H9 (cell line): ENCODE measurements around the gene FARP2. TPM values are rescaled to one million over a fixed set of nuclear protein-coding genes. Genes with fewer than 3 reads are reported as not detected.

ENCODE experiments used
- DNase-seq: peaks from one replicate; pipeline ENCODE4 v3.0.0-alpha.2; 2017
- H2AFZ ChIP-seq: one replicate; pipeline ENCODE4 v1.6.1; 2013; ENCODE audit warnings: mild to moderate bottlenecking, low read length, control low read depth, moderate library complexity
- H2AK5ac ChIP-seq: 2 replicates; pipeline ENCODE4 v1.6.1; 2013; ENCODE audit warnings: low read length, control low read depth, mixed read lengths; ENCODE audit not compliant: insufficient read length
- H2BK120ac ChIP-seq: one replicate; pipeline ENCODE4 v1.6.1; 2013; ENCODE audit warnings: low read depth, mild to moderate bottlenecking, low read length, control low read depth, inconsistent platforms; ENCODE audit not compliant: poor library complexity, severe bottlenecking
- H2BK12ac ChIP-seq: 2 replicates; pipeline ENCODE4 v1.6.1; 2013; ENCODE audit warnings: low read length, control low read depth, mixed read lengths, low read depth; ENCODE audit not compliant: insufficient read length
- H2BK15ac ChIP-seq: 2 replicates; pipeline ENCODE4 v1.6.1; 2013; ENCODE audit warnings: low read depth, low read length, control low read depth
- H2BK20ac ChIP-seq: one replicate; pipeline ENCODE4 v1.6.1; 2013; ENCODE audit warnings: low read depth, mild to moderate bottlenecking, low read length, control low read depth, inconsistent platforms; ENCODE audit not compliant: poor library complexity, severe bottlenecking
- H2BK5ac ChIP-seq: 2 replicates; pipeline ENCODE4 v1.6.1; 2013; ENCODE audit warnings: low read length, control low read depth, mixed read lengths; ENCODE audit not compliant: insufficient read length
- H3K14ac ChIP-seq: 2 replicates; pipeline ENCODE4 v1.6.1; 2013; ENCODE audit warnings: low read length, control low read depth; ENCODE audit not compliant: insufficient read depth
- H3K18ac ChIP-seq: 2 replicates; pipeline ENCODE4 v1.6.1; 2013; ENCODE audit warnings: low read depth, mild to moderate bottlenecking, mixed read lengths, low read length, control low read depth; ENCODE audit not compliant: insufficient read length
- H3K23ac ChIP-seq: 2 replicates; pipeline ENCODE4 v1.6.1; 2013; ENCODE audit warnings: low read length, control low read depth, mixed read lengths, low read depth; ENCODE audit not compliant: insufficient read length
- H3K23me2 ChIP-seq: 2 replicates; pipeline ENCODE4 v1.6.1; 2013; ENCODE audit warnings: low read depth, mild to moderate bottlenecking, mixed read lengths, low read length, control low read depth; ENCODE audit not compliant: insufficient read length, poor library complexity, severe bottlenecking
- H3K27ac ChIP-seq: 2 replicates; pipeline ENCODE4 v1.5.1; 2013; ENCODE audit warnings: low read length, control low read depth, mixed read lengths, low read depth; ENCODE audit not compliant: insufficient read length
- H3K27me3 ChIP-seq: 2 replicates; pipeline ENCODE4 v1.6.1; 2013; ENCODE audit warnings: low read length, control low read depth, inconsistent platforms; ENCODE audit not compliant: insufficient read depth
- H3K4ac ChIP-seq: 2 replicates; pipeline ENCODE4 v1.6.1; 2013; ENCODE audit warnings: low read depth, mild to moderate bottlenecking, control low read depth, inconsistent platforms, low read length, moderate library complexity
- H3K4me1 ChIP-seq: 2 replicates; pipeline ENCODE4 v1.6.1; 2013; ENCODE audit warnings: low read length, control low read depth, inconsistent platforms; ENCODE audit not compliant: insufficient read depth
- H3K4me2 ChIP-seq: 2 replicates; pipeline ENCODE4 v1.6.1; 2013; ENCODE audit warnings: low read length, control low read depth, mixed read lengths; ENCODE audit not compliant: insufficient read length, insufficient read depth
- H3K56ac ChIP-seq: 2 replicates; pipeline ENCODE4 v1.6.1; 2013; ENCODE audit warnings: low read depth, mild to moderate bottlenecking, mixed read lengths, low read length, control low read depth; ENCODE audit not compliant: insufficient read length
- H3K79me1 ChIP-seq: 2 replicates; pipeline ENCODE4 v1.6.1; 2013; ENCODE audit warnings: low read depth, mild to moderate bottlenecking, moderate library complexity, low read length, control low read depth, inconsistent platforms; ENCODE audit not compliant: insufficient read depth, poor library complexity, severe bottlenecking
- H3K79me2 ChIP-seq: 2 replicates; pipeline ENCODE4 v1.6.1; 2013; ENCODE audit warnings: low read length, control low read depth, inconsistent platforms; ENCODE audit not compliant: insufficient read depth
- H3K9ac ChIP-seq: 2 replicates; pipeline ENCODE4 v1.6.1; 2013; ENCODE audit warnings: low read length, control low read depth, mixed read lengths; ENCODE audit not compliant: insufficient read length; ENCODE audit errors: extremely low read depth
- H3K9me3 ChIP-seq: one replicate; pipeline ENCODE4 v1.6.1; 2013; ENCODE audit warnings: low read depth, low read length, inconsistent platforms; ENCODE audit not compliant: control insufficient read depth
- H3T11ph ChIP-seq: one replicate; pipeline ENCODE4 v1.6.1; 2013; ENCODE audit warnings: mild to moderate bottlenecking, low read length, control low read depth, inconsistent platforms
- H4K20me1 ChIP-seq: one replicate; pipeline ENCODE4 v1.6.1; 2013; ENCODE audit not compliant: control insufficient read depth, insufficient read length, insufficient read depth
- H4K5ac ChIP-seq: 2 replicates; pipeline ENCODE4 v1.6.1; 2013; ENCODE audit warnings: low read depth, mild to moderate bottlenecking, mixed read lengths, low read length, control low read depth; ENCODE audit not compliant: insufficient read length
- H4K8ac ChIP-seq: replicated peaks from 2 replicates; pipeline ENCODE4 v1.6.1; 2013; ENCODE audit warnings: low read length, control low read depth, mixed read lengths, low read depth; ENCODE audit not compliant: insufficient read length
- H4K91ac ChIP-seq: 2 replicates; pipeline ENCODE4 v1.6.1; 2013; ENCODE audit warnings: low read depth, mild to moderate bottlenecking, moderate library complexity, mixed read lengths, low read length, control low read depth; ENCODE audit not compliant: insufficient read length
- H3K27ac Mint-ChIP-seq, 3 experiments: 2 replicates in 2 of 3; 3 replicates in 1 of 3; pipeline ENCODE4 v1.8.0; 2020 to 2021; ENCODE audit warnings: mixed read lengths in 3 of 3, mild to moderate bottlenecking in 1 of 3, moderate library complexity in 1 of 3
- H3K27me3 Mint-ChIP-seq: 2 replicates; pipeline ENCODE4 v1.8.0; 2021; ENCODE audit warnings: low read depth, mild to moderate bottlenecking, moderate library complexity, mixed read lengths
- H3K36me3 Mint-ChIP-seq, 3 experiments: 2 replicates in 2 of 3; 3 replicates in 1 of 3; pipeline ENCODE4 v1.8.0; 2020 to 2021; ENCODE audit warnings: low read depth in 3 of 3, mixed read lengths in 3 of 3; ENCODE audit not compliant: insufficient read depth in 1 of 3
- H3K4me1 Mint-ChIP-seq, 2 experiments: 2 replicates each; pipeline ENCODE4 v1.8.0; 2020; ENCODE audit warnings: mixed read lengths in 2 of 2
- H3K4me3 Mint-ChIP-seq, 2 experiments: 2 replicates in 1 of 2; 3 replicates in 1 of 2; pipeline ENCODE4 v1.8.0; 2020 to 2021; ENCODE audit warnings: mild to moderate bottlenecking in 2 of 2, mixed read lengths in 2 of 2, moderate library complexity in 1 of 2
- H3K9me3 Mint-ChIP-seq, 2 experiments: 2 replicates in 1 of 2; 3 replicates in 1 of 2; pipeline ENCODE4 v1.8.0; 2020; ENCODE audit warnings: mild to moderate bottlenecking in 2 of 2, mixed read lengths in 2 of 2, moderate library complexity in 1 of 2
- CTCF ChIP-seq: fragments of 200-600 bp; sonication (generic); conservative IDR thresholded peaks from 3 replicates; pipeline ENCODE4 v1.8.0; 2021; ENCODE audit warnings: antibody characterized with exemption, mild to moderate bottlenecking
- WGBS: extraction: QIAGEN DNeasy Blood & Tissue Kit; methylation state at CpG from one replicate; pipeline ENCODE4 v1.1.7; 2013; ENCODE audit warnings: missing lambda C conversion rate, low lambda C conversion rate, mixed read lengths; ENCODE audit not compliant: insufficient read length; ENCODE audit errors: extremely low coverage; 5-methylcytosine and 5-hydroxymethylcytosine counted together
- total RNA-seq: library from RNA; stranded (reverse); gene quantifications from 2 replicates; pipeline ENCODE4 v1.2.1, GENCODE V29; 2021

Gene FARP2
- total RNA-seq, 1 experiment from 2014 or later = 33.9 TPM

- no peak for TF ChIP-seq CTCF
- Histone ChIP-seq H2AK5ac (no peak overlapping the region), H3K14ac (no peak overlapping the region), H2BK120ac (no peak overlapping the region), H3K9me3 (no peaks in the 10 kb centered on the region), H2BK20ac (no peak overlapping the region), H3K4ac (no peak overlapping the region), H2BK12ac (no peak overlapping the region), H2AFZ (no peak overlapping the region), H3K4me2 (no peak overlapping the region), H3K23ac (no peak overlapping the region), H3K4me1 (no peaks in the 10 kb centered on the region), H4K5ac (no peak overlapping the region), H3K9ac (no peak overlapping the region), H4K91ac (no peak overlapping the region), H3K27ac (no peak overlapping the region), H3K79me1 (no peaks in the 10 kb centered on the region), H3T11ph (no peak overlapping the region), H3K79me2 (no peaks in the 10 kb centered on the region), H2BK15ac (no peak overlapping the region), H3K27me3 (no peaks in the 10 kb centered on the region), H3K56ac (no peak overlapping the region), H2BK5ac (no peak overlapping the region), H3K18ac (no peak overlapping the region), H4K8ac (no peak overlapping the region), H3K23me2 (no peaks in the 10 kb centered on the region), H4K20me1 (no peaks in the 10 kb centered on the region)
- peaks cover 11 to 21% of the 10 kb centered on the region in 2 experiments for H3K4me1 Mint-ChIP-seq
- H3K9me3 Mint-ChIP-seq = no peaks in the 10 kb centered on the region
- peaks cover 41 to 91% (median 86%) of the 10 kb centered on the region in 3 experiments; a peak in 6 of 7 replicates for H3K36me3 Mint-ChIP-seq
- no peak overlapping the region for H3K27ac Mint-ChIP-seq
- no peak overlapping the region for H3K4me3 Mint-ChIP-seq
- H3K27me3 Mint-ChIP-seq = no peaks in the 10 kb centered on the region
- no peak for DNase-seq
- no CpG with 5 or more reads among the region's 8 CpGs for whole genome bisulfite sequencing
Measured at GRCh38 chr2:241349941-241350340, 6.1 kb upstream of the FARP2 start.
